ENCODE results near the gene LIPG.

The LIPG gene

GRCh38 chr18:49638891-49639557 lies 77.2 kb downstream of the LIPG start:
- no peak for DNase-seq (ENCODE audit: low read depth)

GRCh38 chr18:49639643-49640391 lies 78.0 kb downstream of the LIPG start:
- DNase-seq (ENCODE audit: low read depth): no peak

- no peak for DNase-seq (ENCODE audit: low read depth)
Observed at GRCh38 chr18:49640741-49641140, 78.9 kb downstream of the LIPG start.

DNA sequence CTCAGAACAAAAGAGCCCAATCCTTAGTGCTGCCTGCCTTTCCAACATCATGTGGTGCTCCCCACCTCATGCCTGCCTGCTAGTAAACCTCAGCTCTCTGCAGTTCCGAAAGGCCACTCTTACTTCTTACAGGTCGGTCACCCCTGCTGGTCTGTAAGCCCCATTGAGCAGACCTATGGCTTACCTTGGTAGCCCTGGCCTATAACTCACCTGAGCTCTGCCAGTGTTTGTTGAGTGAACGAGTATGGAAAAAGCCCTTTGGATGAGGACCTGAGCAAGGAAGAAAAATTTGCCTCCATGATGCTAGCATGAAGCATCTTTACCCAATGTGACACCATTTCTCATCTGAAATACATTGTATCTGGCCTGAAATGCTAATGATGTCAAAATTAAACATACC lies 83.3 kb downstream of the LIPG start:
- DNase-seq (ENCODE audit: low read depth): no peak

- no peak for DNase-seq (ENCODE audit: low read depth)
Observed at GRCh38 chr18:49645841-49646351, 84.0 kb downstream of the LIPG start.

DNA sequence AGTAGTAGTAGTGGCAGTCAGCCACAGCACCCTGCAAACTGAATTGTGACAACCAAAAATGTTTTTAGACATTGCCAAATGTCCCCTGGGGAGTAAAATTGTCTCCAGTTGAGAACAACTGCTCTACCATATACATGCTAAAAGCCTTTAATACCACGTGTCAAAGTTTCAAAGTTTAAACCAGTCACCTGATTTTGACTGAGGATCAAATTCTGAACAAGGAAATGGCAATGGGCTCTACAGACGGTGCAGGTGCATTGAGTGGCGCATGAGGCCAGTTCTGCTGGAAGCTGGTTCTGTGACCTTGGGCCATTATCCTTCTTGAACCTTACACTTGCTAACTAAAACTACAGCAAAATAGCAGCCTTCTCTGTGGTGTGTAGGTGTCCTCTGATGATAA lies 85.0 kb downstream of the LIPG start:
- DNase-seq (ENCODE audit: low read depth): no peak

- DNase-seq (ENCODE audit: low read depth): no peak
Observed at GRCh38 chr18:49647496-49648168, 85.8 kb downstream of the LIPG start.

GRCh38 chr18:49648326-49648725 lies 86.5 kb downstream of the LIPG start:
- DNase-seq (ENCODE audit: low read depth): no peak

All from non-pigmented ciliary epithelial cell (primary cell).